HEK293T (cell line): ENCODE measurements around the gene ARL4D.

ENCODE experiments used
- ARNT ChIP-seq: fragments of 450-650 bp; IDR thresholded peaks from 2 replicates; pipeline ENCODE4 v1.6.1; 2017; ENCODE audit warnings: mild to moderate bottlenecking
- ELF4 ChIP-seq: fragments of 450-650 bp; IDR thresholded peaks from 2 replicates; pipeline ENCODE4 v1.6.1; 2017; ENCODE audit warnings: antibody characterized with exemption
- FOXK2 ChIP-seq: fragments of 450-650 bp; IDR thresholded peaks from 2 replicates; pipeline ENCODE4 v1.6.1; 2016; ENCODE audit warnings: mild to moderate bottlenecking
- FOXM1 ChIP-seq: fragments of 450-650 bp; IDR thresholded peaks from 2 replicates; pipeline ENCODE4 v1.6.1; 2017; ENCODE audit warnings: mild to moderate bottlenecking, borderline replicate concordance
- L3MBTL2 ChIP-seq: fragments of 450-650 bp; conservative IDR thresholded peaks from 2 replicates; pipeline ENCODE4 v1.6.1; 2016; ENCODE audit warnings: mild to moderate bottlenecking
- SP1 ChIP-seq: fragments of 450-650 bp; IDR thresholded peaks from 2 replicates; pipeline ENCODE4 v1.6.1; 2017
- SUZ12 ChIP-seq: fragments of 450-650 bp; IDR thresholded peaks from 2 replicates; pipeline ENCODE4 v1.6.1; 2016; ENCODE audit warnings: mild to moderate bottlenecking
- ZNF384 ChIP-seq: fragments of 450-650 bp; IDR thresholded peaks from 2 replicates; pipeline ENCODE4 v1.6.1; 2016
- TF ChIP-seq, protein P1 (sequence below): fragments of 450-650 bp; IDR thresholded peaks from 2 replicates; pipeline ENCODE4 v1.6.1; 2016

DNA sequence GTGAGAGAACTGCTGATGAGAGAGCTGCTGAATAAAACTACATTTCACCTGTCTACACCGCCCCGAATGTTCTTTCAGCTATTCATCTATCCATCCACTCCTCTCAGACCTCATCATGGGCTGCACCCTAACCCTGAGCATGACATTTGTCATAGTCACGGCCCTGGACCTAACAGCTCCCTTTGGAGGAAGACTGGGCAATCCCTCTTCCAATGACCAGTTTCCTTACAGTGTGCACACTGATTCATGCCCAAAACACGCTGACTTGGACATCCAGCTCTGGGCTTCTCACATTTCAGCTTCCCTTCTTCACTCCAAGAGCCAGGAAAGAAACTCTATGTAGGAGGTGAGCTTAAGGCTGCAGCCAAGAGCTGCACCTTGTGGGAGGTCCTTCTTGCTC is 41.8 kb upstream of the ARL4D start:
- TF ChIP-seq SUZ12 (no peak), ELF4 (no peak), SP1 (no peak), FOXK2 (no peak), L3MBTL2 (no peak), ZNF384 (no peak), ARNT (no peak), FOXM1 (no peak)
- TF ChIP-seq, protein P1, sequence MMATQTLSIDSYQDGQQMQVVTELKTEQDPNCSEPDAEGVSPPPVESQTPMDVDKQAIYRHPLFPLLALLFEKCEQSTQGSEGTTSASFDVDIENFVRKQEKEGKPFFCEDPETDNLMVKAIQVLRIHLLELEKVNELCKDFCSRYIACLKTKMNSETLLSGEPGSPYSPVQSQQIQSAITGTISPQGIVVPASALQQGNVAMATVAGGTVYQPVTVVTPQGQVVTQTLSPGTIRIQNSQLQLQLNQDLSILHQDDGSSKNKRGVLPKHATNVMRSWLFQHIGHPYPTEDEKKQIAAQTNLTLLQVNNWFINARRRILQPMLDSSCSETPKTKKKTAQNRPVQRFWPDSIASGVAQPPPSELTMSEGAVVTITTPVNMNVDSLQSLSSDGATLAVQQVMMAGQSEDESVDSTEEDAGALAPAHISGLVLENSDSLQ: no peak
